NT2/D1 (cell line): ENCODE results near the gene MMP26.

Experiments
- DNase-seq: peaks from one replicate; pipeline ENCODE4 v3.0.0-alpha.2; 2011; ENCODE audit warnings: low read depth, low spot score
- H3K27me3 ChIP-seq: 2 replicates; pipeline ENCODE4 v1.6.0; 2011; ENCODE audit warnings: mild to moderate bottlenecking; ENCODE audit not compliant: insufficient read length, insufficient read depth
- H3K36me3 ChIP-seq: 2 replicates; pipeline ENCODE4 v1.6.1; 2011; ENCODE audit warnings: mild to moderate bottlenecking, low read length, mixed read lengths; ENCODE audit not compliant: insufficient read depth, insufficient read length
- H3K4me1 ChIP-seq: 2 replicates; pipeline ENCODE4 v1.5.1; 2011; ENCODE audit not compliant: insufficient read depth, insufficient read length
- H3K4me3 ChIP-seq: 2 replicates; pipeline ENCODE4 v1.5.1; 2011; ENCODE audit warnings: low read depth; ENCODE audit not compliant: insufficient read length
- H3K9ac ChIP-seq: 2 replicates; pipeline ENCODE4 v1.6.0; 2011; ENCODE audit warnings: low read depth; ENCODE audit not compliant: insufficient read length
- H3K9me3 ChIP-seq: 2 replicates; pipeline ENCODE4 v1.5.1; 2011; ENCODE audit warnings: mild to moderate bottlenecking, low read length; ENCODE audit not compliant: insufficient read depth
- SUZ12 ChIP-seq: IDR thresholded peaks from 2 replicates; pipeline ENCODE4 v1.6.1; 2011; ENCODE audit not compliant: insufficient read length, insufficient read depth; ENCODE audit errors: extremely low read depth
- YY1 ChIP-seq: IDR thresholded peaks from 2 replicates; pipeline ENCODE4 v1.6.1; 2011; ENCODE audit not compliant: insufficient read length, insufficient read depth
- ZNF274 ChIP-seq: IDR thresholded peaks from 2 replicates; pipeline ENCODE4 v1.6.1; 2011; ENCODE audit warnings: mild to moderate bottlenecking, low read depth, low read length

The MMP26 gene

GRCh38 chr11:4727171-4727570, 22.6 kb downstream of the MMP26 start:
- Histone ChIP-seq H3K4me1 (no peaks in the 10 kb centered on the region), H3K9me3 (no peaks in the 10 kb centered on the region), H3K27me3 (no peaks in the 10 kb centered on the region), H3K4me3 (no peak overlapping the region), H3K36me3 (no peaks in the 10 kb centered on the region), H3K9ac (no peak overlapping the region)
- no peak for TF ChIP-seq ZNF274
- no peak for TF ChIP-seq YY1
- no peak for DNase-seq

GRCh38 chr11:4740735-4741134, 36.2 kb downstream of the MMP26 start:
- no peak overlapping the region for H3K4me3 ChIP-seq
- no peaks in the 10 kb centered on the region for H3K4me1 ChIP-seq
- no peaks in the 10 kb centered on the region for H3K9me3 ChIP-seq
- no peaks in the 10 kb centered on the region for H3K27me3 ChIP-seq
- DNase-seq = no peak
- no peak overlapping the region for H3K9ac ChIP-seq
- no peak for TF ChIP-seq ZNF274
- TF ChIP-seq SUZ12 = no peak
- no peak for TF ChIP-seq YY1
- no peaks in the 10 kb centered on the region for H3K36me3 ChIP-seq

- TF ChIP-seq SUZ12 (no peak), YY1 (no peak), ZNF274 (no peak)
- H3K9me3 ChIP-seq = no peaks in the 10 kb centered on the region
Measured at GRCh38 chr11:4748438-4748837, 43.9 kb downstream of the MMP26 start.

GRCh38 chr11:4751201-4751600, 46.6 kb downstream of the MMP26 start:
- Histone ChIP-seq H3K9me3 (no peaks in the 10 kb centered on the region), H3K9ac (no peak overlapping the region), H3K27me3 (no peaks in the 10 kb centered on the region), H3K4me3 (no peak overlapping the region), H3K36me3 (no peaks in the 10 kb centered on the region), H3K4me1 (no peaks in the 10 kb centered on the region)
- TF ChIP-seq YY1 = no peak
- no peak for TF ChIP-seq ZNF274
- TF ChIP-seq SUZ12 = no peak
- DNase-seq = no peak

More at GRCh38 chr11:4748438-4748837, 43.9 kb downstream of the MMP26 start:
- Histone ChIP-seq H3K36me3 (no peaks in the 10 kb centered on the region), H3K4me1 (no peaks in the 10 kb centered on the region), H3K9ac (no peak overlapping the region), H3K4me3 (no peak overlapping the region), H3K27me3 (no peaks in the 10 kb centered on the region)
- DNase-seq = no peak
